PC-3 (cell line): Measurements from ENCODE around the gene TIAM1. TPM values are rescaled to one million over a fixed set of nuclear protein-coding genes. Genes with fewer than 3 reads are reported as not detected.

ENCODE experiments used
- ATAC-seq: fragments of 200-7000 bp; cut with Tn5 transposase; 2 replicates; pipeline ENCODE4 v1.9.1; 2020; ENCODE audit warnings: mild to moderate bottlenecking, moderate library complexity
- BruUV-seq: library from RNA; stranded (reverse); fragments of 400-500 nt; replicated peaks from 2 replicates; lab custom pipeline; 2021; lab: Mats Ljungman, UMichigan
- CTCF ChIA-PET: fragments of 300-600 bp; sonication (Branson Sonifier 250); formaldehyde crosslinking; loops from one replicate; lab custom pipeline; 2022; ENCODE audit warnings: antibody characterized with exemption; lab: Charles Lee
- POLR2A ChIA-PET: fragments of 300-600 bp; sonication (Branson Sonifier 250); formaldehyde crosslinking; loops from one replicate; lab custom pipeline; 2022; ENCODE audit warnings: antibody characterized with exemption; ENCODE audit not compliant: unreplicated experiment; lab: Charles Lee
- DNase-seq: peaks from one replicate; pipeline ENCODE4 v3.0.0-alpha.2; 2015
- H2AFZ ChIP-seq: fragments of 300-600 bp; sonication (generic); 2 replicates; pipeline ENCODE4 v1.6.0; 2016; ENCODE audit warnings: antibody characterized with exemption, low read length
- H3F3A ChIP-seq: fragments of 300-600 bp; sonication (generic); one replicate; pipeline ENCODE4 v1.6.0; 2017; ENCODE audit warnings: antibody characterized with exemption, low read length, control low read depth, mild to moderate bottlenecking; ENCODE audit not compliant: unreplicated experiment
- H3K27ac ChIP-seq: fragments of 300-600 bp; sonication (generic); 2 replicates; pipeline ENCODE4 v1.5.1; 2016; ENCODE audit warnings: mild to moderate bottlenecking, low read length
- H3K27me3 ChIP-seq: fragments of 300-600 bp; sonication (generic); 2 replicates; pipeline ENCODE4 v1.6.1; 2016; ENCODE audit warnings: low read length, mixed read lengths
- H3K36me3 ChIP-seq: fragments of 300-600 bp; sonication (generic); 2 replicates; pipeline ENCODE4 v1.6.1; 2016; ENCODE audit warnings: low read depth, mixed run types, low read length, mixed read lengths
- H3K4me1 ChIP-seq: fragments of 300-600 bp; sonication (generic); 2 replicates; pipeline ENCODE4 v1.5.1; 2016; ENCODE audit warnings: low read length; ENCODE audit not compliant: insufficient read depth
- H3K4me2 ChIP-seq: fragments of 300-600 bp; sonication (generic); 2 replicates; pipeline ENCODE4 v1.6.0; 2016; ENCODE audit warnings: low read length
- H3K4me3 ChIP-seq: fragments of 300-600 bp; sonication (generic); 2 replicates; pipeline ENCODE4 v1.5.1; 2016; ENCODE audit warnings: mild to moderate bottlenecking, low read length, mixed read lengths
- H3K79me2 ChIP-seq: fragments of 300-600 bp; sonication (generic); 2 replicates; pipeline ENCODE4 v1.6.1; 2017; ENCODE audit warnings: low read length, mixed read lengths
- H3K9ac ChIP-seq: fragments of 300-600 bp; sonication (generic); 2 replicates; pipeline ENCODE4 v1.6.0; 2016; ENCODE audit warnings: mild to moderate bottlenecking, low read length
- H3K9me2 ChIP-seq: fragments of 300-600 bp; sonication (generic); replicated peaks from 2 replicates; pipeline ENCODE4 v1.6.1; 2016; ENCODE audit warnings: mixed run types, low read length, mixed read lengths
- H3K9me3 ChIP-seq: fragments of 300-600 bp; sonication (generic); 2 replicates; pipeline ENCODE4 v1.6.1; 2016; ENCODE audit warnings: low read length, mixed read lengths
- H4K20me1 ChIP-seq: fragments of 300-600 bp; sonication (generic); 2 replicates; pipeline ENCODE4 v1.6.1; 2016; ENCODE audit warnings: low read length, mixed read lengths
- EZH2 ChIP-seq: fragments of 300-600 bp; sonication (generic); IDR thresholded peaks from one replicate; pipeline ENCODE4 v1.6.1; 2017; ENCODE audit warnings: antibody characterized with exemption, mild to moderate bottlenecking, low read length; ENCODE audit not compliant: unreplicated experiment
- EZH2phosphoT487 ChIP-seq: fragments of 300-600 bp; sonication (generic); IDR thresholded peaks from 2 replicates; pipeline ENCODE4 v1.6.1; 2018; ENCODE audit warnings: mild to moderate bottlenecking, antibody characterized with exemption, low read length, borderline replicate concordance
- intact Hi-C: fragments of 100-400 bp; cut with micrococcal nuclease; formaldehyde crosslinking; loops from 2 replicates; pipeline ENCODE4 v1.9.0; 2023
- total RNA-seq: library from RNA; depleted of rRNA; stranded (reverse); fragments of >200 nt; gene quantifications from 2 replicates; pipeline ENCODE4 v1.2.3, GENCODE V29; 2014
- TF ChIP-seq, protein P1 (sequence below): fragments of 300-600 bp; sonication (generic); conservative IDR thresholded peaks from 2 replicates; pipeline ENCODE4 v1.5.1; 2017; ENCODE audit warnings: antibody characterized with exemption, low read depth, mild to moderate bottlenecking, low read length

Gene TIAM1
- total RNA-seq, 1 experiment from 2014 or later = 19.1 TPM

DNA sequence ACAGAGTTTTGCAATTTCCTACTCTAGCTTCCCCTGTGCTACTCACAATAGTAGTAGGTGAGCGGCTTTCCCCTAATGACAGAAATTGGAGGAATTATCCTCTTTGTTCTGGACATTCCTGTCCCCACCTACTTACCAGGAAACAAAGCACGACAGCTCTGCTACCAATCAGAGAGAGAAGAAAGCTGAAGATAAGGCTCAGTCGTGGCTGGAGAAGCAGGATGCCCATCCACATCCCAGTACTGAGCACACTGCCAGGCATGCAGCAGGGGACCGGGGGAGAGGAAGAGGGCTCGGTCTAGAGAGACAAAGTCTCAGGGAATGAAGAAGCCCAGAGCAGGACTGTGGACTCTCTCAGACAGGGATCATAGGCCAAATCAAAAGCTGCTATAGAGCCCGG, 171.7 kb downstream of the TIAM1 start:
- no peak overlapping the region for H3K27ac ChIP-seq
- H3K9me3 ChIP-seq = no peaks in the 10 kb centered on the region
- no peaks in the 10 kb centered on the region for H3F3A ChIP-seq
- CTCF ChIA-PET = no interaction called here
- no peaks in the 10 kb centered on the region for H3K9me2 ChIP-seq
- no peak for DNase-seq
- POLR2A ChIA-PET = no interaction called here
- no peaks in the 10 kb centered on the region for H3K4me1 ChIP-seq
- no peak overlapping the region for H3K4me3 ChIP-seq
- H3K4me2 ChIP-seq = no peak overlapping the region
- no peaks in the 10 kb centered on the region for H3K79me2 ChIP-seq
- no peaks in the 10 kb centered on the region for H4K20me1 ChIP-seq
- ATAC-seq = no peak
- H3K9ac ChIP-seq = no peak overlapping the region
- TF ChIP-seq EZH2phosphoT487 (no peak), EZH2 (no peak)
- TF ChIP-seq, protein P1, sequence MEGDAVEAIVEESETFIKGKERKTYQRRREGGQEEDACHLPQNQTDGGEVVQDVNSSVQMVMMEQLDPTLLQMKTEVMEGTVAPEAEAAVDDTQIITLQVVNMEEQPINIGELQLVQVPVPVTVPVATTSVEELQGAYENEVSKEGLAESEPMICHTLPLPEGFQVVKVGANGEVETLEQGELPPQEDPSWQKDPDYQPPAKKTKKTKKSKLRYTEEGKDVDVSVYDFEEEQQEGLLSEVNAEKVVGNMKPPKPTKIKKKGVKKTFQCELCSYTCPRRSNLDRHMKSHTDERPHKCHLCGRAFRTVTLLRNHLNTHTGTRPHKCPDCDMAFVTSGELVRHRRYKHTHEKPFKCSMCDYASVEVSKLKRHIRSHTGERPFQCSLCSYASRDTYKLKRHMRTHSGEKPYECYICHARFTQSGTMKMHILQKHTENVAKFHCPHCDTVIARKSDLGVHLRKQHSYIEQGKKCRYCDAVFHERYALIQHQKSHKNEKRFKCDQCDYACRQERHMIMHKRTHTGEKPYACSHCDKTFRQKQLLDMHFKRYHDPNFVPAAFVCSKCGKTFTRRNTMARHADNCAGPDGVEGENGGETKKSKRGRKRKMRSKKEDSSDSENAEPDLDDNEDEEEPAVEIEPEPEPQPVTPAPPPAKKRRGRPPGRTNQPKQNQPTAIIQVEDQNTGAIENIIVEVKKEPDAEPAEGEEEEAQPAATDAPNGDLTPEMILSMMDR = no peak
- BruUV-seq = no TSS peak
- H3K27me3 ChIP-seq = no peaks in the 10 kb centered on the region
- intact Hi-C loops = no loop called here
- H2AFZ ChIP-seq = no peak overlapping the region
- H3K36me3 ChIP-seq = no peaks in the 10 kb centered on the region

DNA sequence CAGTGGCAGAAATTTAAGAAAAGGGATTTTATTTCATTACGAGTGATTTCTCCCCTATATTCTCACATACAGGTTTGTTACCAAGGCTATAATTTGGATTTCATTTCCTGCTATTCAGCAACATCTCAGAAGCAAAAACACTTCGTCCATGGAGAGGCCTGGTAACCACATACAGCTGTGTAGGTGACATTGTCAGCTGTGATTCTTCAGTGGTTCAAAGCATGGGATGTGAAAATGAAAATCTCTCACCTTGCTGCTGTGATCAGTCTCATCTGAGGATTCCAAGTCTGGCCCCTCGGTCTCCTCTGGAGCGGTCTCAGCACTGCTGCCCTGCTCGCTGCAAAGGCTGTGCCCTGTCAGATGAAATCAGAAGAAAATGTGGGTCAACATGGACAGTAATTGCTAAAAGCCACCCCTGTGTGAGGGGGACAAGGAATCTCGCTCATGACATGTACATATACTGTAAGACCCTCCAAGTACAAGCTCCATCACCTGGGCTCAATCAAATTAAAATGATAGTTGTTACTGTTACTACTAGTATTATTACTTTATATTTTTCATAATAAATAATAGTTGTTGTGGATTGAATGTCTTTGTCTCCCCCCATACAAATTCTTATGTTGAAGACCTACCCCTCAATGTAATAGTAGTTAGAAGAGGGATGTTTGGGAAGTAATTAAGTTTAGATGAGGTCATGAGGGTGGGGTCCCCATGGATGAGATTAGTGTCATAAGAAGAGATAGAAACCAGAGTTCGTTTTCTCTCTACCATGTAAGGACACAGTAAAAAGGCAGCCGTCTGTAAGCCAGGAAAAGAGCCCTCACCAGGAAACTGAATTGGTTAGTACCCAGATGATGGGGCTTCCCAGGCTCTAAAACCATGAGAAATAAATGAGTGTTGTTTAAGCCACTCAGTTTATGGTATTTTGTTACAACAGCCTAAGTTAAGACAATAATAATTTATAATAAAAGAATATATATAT, 179.1 kb downstream of the TIAM1 start:
- H3K36me3 ChIP-seq = no peaks in the 10 kb centered on the region
- ChIA-PET POLR2A (no interaction called here), CTCF (no interaction called here)
- peaks cover 8% of the 10 kb centered on the region; the same call in 1 of the 2 replicates for H3K4me1 ChIP-seq
- no peaks in the 10 kb centered on the region for H3K79me2 ChIP-seq
- no peaks in the 10 kb centered on the region for H3K27me3 ChIP-seq
- no peak overlapping the region for H3K4me3 ChIP-seq
- no peaks in the 10 kb centered on the region for H3F3A ChIP-seq
- H3K4me2 ChIP-seq = no peak overlapping the region
- DNase-seq (no peak), ATAC-seq (no peak)
- H2AFZ ChIP-seq = no peak overlapping the region
- no peaks in the 10 kb centered on the region for H3K9me2 ChIP-seq
- no peak for TF ChIP-seq EZH2phosphoT487
- H3K9ac ChIP-seq = no peak overlapping the region
- H3K27ac ChIP-seq = no peak overlapping the region
- H4K20me1 ChIP-seq = no peaks in the 10 kb centered on the region
- BruUV-seq = no TSS peak
- H3K9me3 ChIP-seq = no peaks in the 10 kb centered on the region
- intact Hi-C loops = no loop called here

DNA sequence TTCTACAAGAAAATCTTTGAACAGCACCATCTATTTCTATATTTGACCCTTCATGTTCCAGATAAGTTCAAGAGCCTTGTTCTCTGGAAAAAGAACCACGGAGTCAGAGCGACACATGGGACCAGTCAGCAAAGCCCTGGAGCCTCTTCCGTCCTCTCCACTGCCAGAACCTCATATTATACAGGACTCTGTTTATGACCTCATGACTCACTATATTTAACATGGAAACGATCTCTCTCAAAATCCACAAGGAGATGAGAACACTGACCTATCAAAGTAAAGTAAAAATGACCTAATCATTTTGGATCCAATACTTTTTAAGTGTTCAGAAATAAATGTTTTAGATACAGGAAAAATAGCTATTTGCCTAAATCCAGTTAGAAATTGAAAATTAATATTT, 181.2 kb downstream of the TIAM1 start:
- no peak overlapping the region for H2AFZ ChIP-seq
- H3K4me3 ChIP-seq = no peak overlapping the region
- intact Hi-C loops = no loop called here
- no peaks in the 10 kb centered on the region for H3K27me3 ChIP-seq
- H3F3A ChIP-seq = no peaks in the 10 kb centered on the region
- 0 out of 2 replicates have a peak overlapping the region, but pooled peaks have one; percentile 9 for H3K4me2 ChIP-seq
- peaks cover 8% of the 10 kb centered on the region; the same call in 1 of the 2 replicates for H3K4me1 ChIP-seq
- no peaks in the 10 kb centered on the region for H3K9me2 ChIP-seq
- DNase-seq (peak; percentile 68), ATAC-seq (peak; percentile 97)
- no peaks in the 10 kb centered on the region for H3K79me2 ChIP-seq
- H3K9ac ChIP-seq = no peak overlapping the region
- BruUV-seq = no TSS peak
- H3K36me3 ChIP-seq = 0 out of 2 replicates have a peak, but pooled peaks cover 3% of the 10 kb centered on the region
- TF ChIP-seq, protein P1 = no peak
- TF ChIP-seq EZH2 (no peak), EZH2phosphoT487 (no peak)
- ChIA-PET CTCF (no interaction called here), POLR2A (no interaction called here)
- H3K9me3 ChIP-seq = no peaks in the 10 kb centered on the region
- H4K20me1 ChIP-seq = no peaks in the 10 kb centered on the region
- no peak overlapping the region for H3K27ac ChIP-seq
